Lower leg skin (tissue), 4 donors: ENCODE measurements around the gene CCKAR. TPM values are rescaled to one million over a fixed set of nuclear protein-coding genes. Genes with fewer than 3 reads are reported as not detected.

ENCODE experiments used
- DNase-seq, 2 donors: peaks; one replicate each; pipeline ENCODE4 v3.0.0-alpha.2; 2019; ENCODE audit warnings: low spot score in 2 of 2
- H3K4me3 ChIP-seq: fragments of 200-600 bp; sonication (generic); 2 replicates; pipeline ENCODE4 v1.5.1; 2017; ENCODE audit warnings: mild to moderate bottlenecking, low read depth; ENCODE audit not compliant: poor library complexity, severe bottlenecking
- CTCF ChIP-seq, 3 donors: fragments of 450-650 bp; IDR thresholded peaks; one replicate each; pipeline ENCODE4 v1.5.1; 2016; ENCODE audit warnings: antibody characterized with exemption in 3 of 3, mild to moderate bottlenecking in 3 of 3, moderate library complexity in 2 of 3
- POLR2A ChIP-seq, 2 donors: fragments of 450-650 bp; IDR thresholded peaks; one replicate each; pipeline ENCODE4 v1.6.1; 2016 to 2017; ENCODE audit warnings: antibody characterized with exemption in 2 of 2, mild to moderate bottlenecking in 1 of 2, moderate library complexity in 1 of 2
- WGBS, 2 donors: methylation state at CpG; one replicate each; pipeline ENCODE4 v1.1.5; 2018; 5-methylcytosine and 5-hydroxymethylcytosine counted together
- intact Hi-C: fragments of 100-400 bp; cut with DNase I; formaldehyde crosslinking; loops from one replicate; pipeline ENCODE4 v1.15.0; 2023; ENCODE audit warnings: low total_unique reads
- total RNA-seq, 4 donors: library from RNA; depleted of rRNA; stranded (reverse); fragments of >200 nt; gene quantifications; one replicate each; pipeline ENCODE4 v1.1.0, GENCODE V29; 2016

CCKAR gene
- total RNA-seq, 4 donors from 2014 or later = not detected

DNA sequence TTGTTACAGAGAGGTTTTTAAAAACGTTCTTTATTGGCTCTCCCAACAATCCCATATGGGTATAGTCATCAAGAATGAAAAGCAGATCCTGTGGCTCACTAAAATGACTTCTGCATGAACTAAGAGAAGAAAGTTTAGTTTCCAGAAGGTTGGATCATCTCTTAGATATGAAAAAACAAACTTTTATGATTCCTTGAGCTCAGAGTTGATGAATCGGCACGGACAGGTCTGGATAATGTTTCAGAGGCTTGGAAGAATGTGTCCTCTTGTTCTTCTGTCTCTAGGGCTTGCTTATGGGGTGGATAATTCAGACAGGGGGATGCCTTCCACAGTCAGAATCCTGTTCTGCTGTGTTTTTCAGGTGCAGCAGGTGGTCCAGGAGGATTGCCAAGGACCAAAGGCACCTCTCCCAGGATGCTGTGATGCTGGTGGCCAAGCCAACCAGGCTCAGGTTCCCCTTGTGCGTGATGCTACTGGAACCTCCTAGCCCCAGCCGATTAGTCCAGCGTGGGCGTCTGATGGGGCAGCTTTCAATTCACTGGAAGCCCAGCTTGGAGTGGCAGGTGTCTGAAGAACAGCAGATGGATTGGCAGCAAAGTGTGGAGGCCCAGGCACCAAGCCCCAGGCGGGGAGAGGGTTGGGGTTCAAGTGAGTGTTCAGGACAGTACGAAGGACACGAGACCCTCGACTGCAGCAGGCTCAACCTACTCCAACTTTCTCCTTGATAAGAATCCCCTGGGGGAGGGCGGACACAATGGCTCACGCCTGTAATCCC lies 30.3 kb downstream of the CCKAR start:
- H3K4me3 ChIP-seq = no peak overlapping the region
- intact Hi-C loops = loop anchor here (10.0 kb wide), 1 partner anchor 555 kb away; no protein-coding TSS in a partner anchor
- no peak for TF ChIP-seq POLR2A (IDR thresholded peaks at IDR 0.05)
- TF ChIP-seq CTCF (IDR thresholded peaks at IDR 0.05) = no peak
- WGBS, 2 donors = 87% methylated on average over 10 to 13 of the region's 13 CpGs
- DNase-seq = peak in 1 of 2 donors; percentile 75

DNA sequence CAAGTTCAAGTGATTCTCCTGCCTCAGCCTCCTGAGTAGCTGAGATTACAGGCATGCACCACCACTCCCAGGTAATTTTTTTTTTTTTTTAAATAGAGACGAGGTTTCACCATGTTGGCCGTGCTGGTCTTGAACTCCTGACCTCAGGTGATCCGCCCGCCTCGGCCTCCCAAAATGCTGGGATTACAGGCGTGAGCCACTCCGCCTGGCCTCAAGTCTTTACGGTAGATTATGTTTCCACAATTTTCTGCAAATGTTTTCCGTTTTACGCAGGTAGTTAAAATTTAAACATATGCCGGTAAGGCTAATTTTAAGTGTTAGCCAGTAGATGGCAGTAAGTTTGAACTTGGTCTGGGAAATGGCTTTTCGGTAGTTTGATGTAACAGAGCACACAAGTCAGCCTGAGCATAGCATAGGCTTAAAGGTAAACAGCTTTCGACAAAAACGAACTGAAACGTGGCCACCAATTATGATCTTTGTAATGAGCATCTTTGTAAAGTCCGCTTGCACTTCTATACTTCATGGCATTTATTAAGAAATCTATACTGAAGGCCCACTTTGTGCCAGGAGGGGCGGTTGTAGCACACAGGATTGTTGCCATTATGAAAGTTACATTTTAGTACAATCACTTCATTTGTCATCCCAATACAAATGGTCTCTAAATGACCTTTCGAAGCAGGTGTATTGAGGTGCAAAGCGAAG lies 31.1 kb downstream of the CCKAR start:
- DNase-seq = no peak
- TF ChIP-seq POLR2A (IDR thresholded peaks at IDR 0.05) (no peak), CTCF (IDR thresholded peaks at IDR 0.05) (no peak)

DNA sequence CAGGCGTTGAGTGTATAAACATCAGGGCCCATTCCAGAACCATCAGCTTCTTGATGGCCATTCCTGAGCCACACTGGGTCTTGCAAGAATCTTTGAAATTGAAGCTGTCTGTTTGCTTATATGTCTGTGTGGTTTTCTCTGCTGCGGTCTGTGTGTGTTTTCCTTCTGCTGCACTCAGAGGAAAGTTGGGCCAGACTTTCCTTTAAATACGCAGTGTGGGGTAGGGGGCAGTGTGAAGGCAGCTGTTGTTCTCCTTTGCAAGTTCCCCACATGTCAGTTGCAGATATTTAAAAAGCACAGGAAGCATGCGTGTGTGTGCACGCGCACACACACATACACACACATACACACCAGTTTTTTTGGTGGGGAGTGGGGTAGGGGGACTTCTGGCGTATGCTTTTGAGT lies 32.1 kb downstream of the CCKAR start:
- intact Hi-C loops = loop anchor here (10.0 kb wide), 1 partner anchor 557 kb away; no protein-coding TSS in a partner anchor
- TF ChIP-seq CTCF (IDR thresholded peaks at IDR 0.05) = no peak
- no peak for TF ChIP-seq POLR2A (IDR thresholded peaks at IDR 0.05)
- 75 to 76% methylated on average over 7 of the region's 7 CpGs for WGBS, 2 donors
- no peak overlapping the region for H3K4me3 ChIP-seq
- no peak for DNase-seq

More for the DNA sequence above, 31.1 kb downstream of the CCKAR start:
- WGBS, 2 donors = 29 to 30% methylated on average over 19 of the region's 19 CpGs
- no peak overlapping the region for H3K4me3 ChIP-seq
- intact Hi-C loops = loop anchor here (10.0 kb wide), 1 partner anchor 556 kb away; no protein-coding TSS in a partner anchor

DNA sequence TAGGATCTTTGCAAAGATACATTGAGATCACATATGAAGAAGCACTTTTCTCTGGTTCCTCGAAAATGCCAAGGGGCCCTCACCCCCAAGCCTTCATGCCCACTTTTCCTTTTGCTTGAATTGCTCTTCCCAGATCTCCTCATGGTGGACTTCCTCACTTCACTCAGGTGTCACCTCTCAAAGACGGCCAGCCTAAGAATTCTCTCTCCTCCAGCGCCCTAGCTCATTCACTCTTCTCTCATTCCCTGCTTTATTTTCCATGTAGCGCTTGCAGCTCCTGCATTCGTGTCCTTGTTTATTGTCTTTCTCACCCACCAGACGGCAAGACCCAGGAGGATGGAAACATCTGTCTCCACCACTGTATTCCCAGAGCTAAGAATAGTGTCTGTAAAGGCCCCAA lies 32.9 kb downstream of the CCKAR start:
- H3K4me3 ChIP-seq = no peak overlapping the region
- TF ChIP-seq POLR2A (IDR thresholded peaks at IDR 0.05) = no peak
- intact Hi-C loops = loop anchor here (10.0 kb wide), 1 partner anchor 557 kb away; no protein-coding TSS in a partner anchor
- WGBS, 2 donors = 87 to 92% methylated on average over 6 of the region's 6 CpGs
- DNase-seq = no peak

GRCh38 chr4:26455571-26455970 lies 34.7 kb downstream of the CCKAR start:
- intact Hi-C loops = loop anchor here (10.0 kb wide), 1 partner anchor 559 kb away; no protein-coding TSS in a partner anchor
- 77 to 90% methylated on average over 2 of the region's 2 CpGs for WGBS, 2 donors
- H3K4me3 ChIP-seq = no peak overlapping the region
- no peak for TF ChIP-seq CTCF (IDR thresholded peaks at IDR 0.05)
- TF ChIP-seq POLR2A (IDR thresholded peaks at IDR 0.05) = no peak
- no peak for DNase-seq

DNA sequence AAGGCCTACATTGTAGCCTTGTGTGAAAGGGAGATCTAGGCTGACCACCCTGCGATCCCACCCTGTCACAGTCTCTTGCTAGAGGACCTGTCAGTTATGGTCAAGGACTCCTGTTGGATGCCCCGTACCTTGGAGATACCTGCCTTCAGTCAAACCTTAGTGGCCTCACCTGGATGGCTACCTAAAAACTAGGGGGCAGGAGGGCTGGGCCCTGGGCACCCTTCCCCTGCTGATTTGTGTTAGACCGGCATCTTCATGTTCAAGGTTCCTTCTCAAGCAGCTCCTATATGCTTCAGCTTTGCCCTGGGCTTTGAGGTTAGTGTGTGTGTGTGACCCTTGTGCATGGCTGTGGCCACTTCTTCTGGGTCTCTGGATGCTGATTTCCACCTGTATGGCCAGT lies 35.3 kb downstream of the CCKAR start:
- no peak overlapping the region for H3K4me3 ChIP-seq
- WGBS, 2 donors = 93 to 95% methylated on average over 3 of the region's 3 CpGs
- intact Hi-C loops = loop anchor here (10.0 kb wide), 1 partner anchor 560 kb away; no protein-coding TSS in a partner anchor
- no peak for DNase-seq
- TF ChIP-seq POLR2A (IDR thresholded peaks at IDR 0.05) (no peak), CTCF (IDR thresholded peaks at IDR 0.05) (no peak)
